HEK293T (cell line): ENCODE data around the gene SLC25A38.

Experiments
- FOXA1 ChIP-seq: fragments of 450-650 bp; IDR thresholded peaks from 2 replicates; pipeline ENCODE4 v1.6.1; 2016; ENCODE audit warnings: mild to moderate bottlenecking
- FOXK2 ChIP-seq: fragments of 450-650 bp; IDR thresholded peaks from 2 replicates; pipeline ENCODE4 v1.6.1; 2016; ENCODE audit warnings: mild to moderate bottlenecking
- FOXM1 ChIP-seq: fragments of 450-650 bp; IDR thresholded peaks from 2 replicates; pipeline ENCODE4 v1.6.1; 2017; ENCODE audit warnings: mild to moderate bottlenecking, borderline replicate concordance
- HDGF ChIP-seq: fragments of 450-650 bp; IDR thresholded peaks from 2 replicates; pipeline ENCODE4 v1.6.1; 2017; ENCODE audit warnings: antibody characterized with exemption, borderline replicate concordance
- NFRKB ChIP-seq: fragments of 450-650 bp; IDR thresholded peaks from 2 replicates; pipeline ENCODE4 v1.6.1; 2016; ENCODE audit warnings: mild to moderate bottlenecking, moderate library complexity
- PKNOX1 ChIP-seq: fragments of 450-650 bp; IDR thresholded peaks from 2 replicates; pipeline ENCODE4 v1.6.1; 2016
- SP1 ChIP-seq: fragments of 450-650 bp; IDR thresholded peaks from 2 replicates; pipeline ENCODE4 v1.6.1; 2017
- SUZ12 ChIP-seq: fragments of 450-650 bp; IDR thresholded peaks from 2 replicates; pipeline ENCODE4 v1.6.1; 2016; ENCODE audit warnings: mild to moderate bottlenecking
- ZNF384 ChIP-seq: fragments of 450-650 bp; IDR thresholded peaks from 2 replicates; pipeline ENCODE4 v1.6.1; 2016

GRCh38 chr3:39372833-39373232 is 10.3 kb upstream of the SLC25A38 start:
- no peak for TF ChIP-seq HDGF
- TF ChIP-seq FOXK2: no peak
- no peak for TF ChIP-seq FOXM1
- no peak for TF ChIP-seq NFRKB
- no peak for TF ChIP-seq SP1
- TF ChIP-seq SUZ12: no peak
- no peak for TF ChIP-seq ZNF384
- TF ChIP-seq FOXA1: no peak
- no peak for TF ChIP-seq PKNOX1
